ENCODE measurements around the gene RBMS1. TPM values are rescaled to one million over a fixed set of nuclear protein-coding genes. Genes with fewer than 3 reads are reported as not detected.

RBMS1 gene
- total RNA-seq, 2 donors from 2014 or later, result 109 to 125 TPM

DNA sequence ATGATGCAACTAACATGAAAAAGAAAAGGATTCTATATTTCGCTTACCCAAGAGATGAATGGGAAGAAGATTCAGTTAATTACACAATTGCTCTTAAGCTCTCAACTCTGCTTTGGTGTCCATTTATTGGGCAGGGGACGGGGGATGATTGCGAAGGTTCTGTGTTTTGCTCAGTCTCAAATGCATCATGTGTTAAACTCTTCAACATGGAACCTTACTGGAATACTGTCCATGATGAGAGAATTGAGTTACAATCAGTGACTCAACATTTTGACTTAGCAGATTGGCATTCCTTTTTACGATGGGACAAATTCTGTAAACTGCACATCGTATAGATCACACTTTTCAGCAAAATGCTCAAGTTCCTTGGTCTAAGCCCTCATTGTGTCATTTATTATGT, 135.6 kb downstream of the RBMS1 start:
- intact Hi-C loops (cut with DNase I), result no loop called here
- DNase-seq (ENCODE audit: low spot score), result no peak

DNA sequence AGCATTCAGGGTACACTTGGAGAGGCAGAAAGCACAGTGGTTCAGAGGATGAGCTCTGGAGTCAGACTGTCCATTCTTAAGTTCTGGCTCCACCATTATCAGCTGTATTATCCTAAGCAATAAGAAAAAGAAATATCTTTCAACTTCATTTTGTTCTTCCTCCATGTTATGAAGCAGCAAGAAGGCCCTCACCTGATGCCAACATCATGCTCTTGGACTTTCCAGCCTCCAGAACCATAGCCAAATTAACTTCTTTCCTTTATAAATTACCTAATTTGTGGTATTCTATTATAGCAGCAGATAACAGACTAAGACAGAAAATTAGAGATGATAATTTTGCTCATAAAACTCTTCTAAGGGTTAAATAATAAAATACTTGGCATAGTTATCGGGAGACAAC, 137.1 kb downstream of the RBMS1 start:
- DNase-seq (ENCODE audit: low spot score), result no peak
- intact Hi-C loops (cut with DNase I), result no loop called here

DNA sequence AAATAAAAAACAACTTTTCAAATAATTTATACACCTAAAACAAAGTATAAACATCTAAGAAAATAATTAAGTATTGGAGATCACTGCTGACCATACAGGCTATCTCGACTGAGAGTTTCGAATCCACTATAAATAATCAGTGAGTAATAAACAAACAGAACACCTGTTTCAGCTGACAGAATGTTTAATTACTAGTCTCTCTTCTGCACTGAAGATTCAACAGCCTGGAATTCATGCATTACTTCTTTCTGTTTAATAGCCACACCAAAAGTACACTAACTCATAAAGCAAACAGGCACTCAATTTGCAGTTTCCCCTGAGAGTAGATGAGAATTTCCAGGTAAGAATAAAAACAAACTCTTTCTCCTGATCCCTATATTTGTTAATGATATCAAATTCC, 138.5 kb downstream of the RBMS1 start:
- DNase-seq (ENCODE audit: low spot score), result no peak
- intact Hi-C loops (cut with DNase I), result no loop called here

DNA sequence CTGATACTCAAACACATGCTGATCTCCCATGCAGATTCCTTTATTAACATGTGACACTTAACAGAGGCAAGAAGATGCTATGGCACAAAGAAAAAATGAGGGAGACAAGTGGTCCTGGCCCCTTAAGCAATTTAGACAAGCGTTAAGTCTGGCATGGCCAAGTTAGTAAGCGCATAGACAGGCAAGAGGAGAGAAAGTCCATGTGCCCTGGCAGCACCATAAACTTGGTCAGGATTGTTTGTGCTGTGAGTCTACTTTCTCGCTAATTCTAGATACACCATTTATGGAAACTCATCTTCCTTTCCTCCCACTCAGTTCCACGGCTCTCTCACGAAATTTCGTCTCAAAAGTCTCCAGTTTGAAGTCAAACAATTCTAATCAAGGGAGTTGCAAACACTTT, 138.9 kb downstream of the RBMS1 start:
- intact Hi-C loops (cut with DNase I), result no loop called here

GRCh38 chr2:160353813-160354212, 139.8 kb downstream of the RBMS1 start:
- DNase-seq (ENCODE audit: low spot score), result no peak
- intact Hi-C loops (cut with DNase I), result no loop called here

More for the DNA sequence above, 138.9 kb downstream of the RBMS1 start:
- DNase-seq (ENCODE audit: low spot score), result no peak

- intact Hi-C loops (cut with DNase I), result no loop called here
- DNase-seq (ENCODE audit: low spot score), result no peak
Measured at GRCh38 chr2:160353166-160353565, 140.4 kb downstream of the RBMS1 start.

- intact Hi-C loops (cut with DNase I), result no loop called here
- DNase-seq (ENCODE audit: low spot score), result no peak
Measured at GRCh38 chr2:160352500-160352899, 141.1 kb downstream of the RBMS1 start.

- intact Hi-C loops (cut with DNase I), result no loop called here
- DNase-seq (ENCODE audit: low spot score), result no peak
Measured at GRCh38 chr2:160351956-160352355, 141.7 kb downstream of the RBMS1 start.

DNA sequence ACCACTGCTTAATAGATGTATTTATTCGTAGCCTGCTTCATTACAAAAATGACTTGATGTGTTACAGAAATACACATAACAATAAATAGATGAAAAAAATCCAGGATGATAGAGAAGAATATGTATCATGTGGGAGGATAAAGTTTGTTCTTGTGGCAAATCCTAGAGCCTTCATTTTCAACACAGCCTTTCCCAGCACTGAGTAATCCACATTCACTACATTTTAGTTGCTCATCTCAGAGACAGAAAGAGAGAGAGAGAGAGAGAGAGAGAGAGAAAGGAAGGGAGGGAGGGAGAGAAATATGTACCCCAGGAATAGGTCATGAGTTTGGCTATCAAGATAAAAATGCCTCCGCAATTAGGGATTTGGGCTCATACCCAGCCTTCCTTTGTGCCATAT, 144.3 kb downstream of the RBMS1 start:
- no peak for DNase-seq (ENCODE audit: low spot score)
- intact Hi-C loops (cut with DNase I), result no loop called here

DNA sequence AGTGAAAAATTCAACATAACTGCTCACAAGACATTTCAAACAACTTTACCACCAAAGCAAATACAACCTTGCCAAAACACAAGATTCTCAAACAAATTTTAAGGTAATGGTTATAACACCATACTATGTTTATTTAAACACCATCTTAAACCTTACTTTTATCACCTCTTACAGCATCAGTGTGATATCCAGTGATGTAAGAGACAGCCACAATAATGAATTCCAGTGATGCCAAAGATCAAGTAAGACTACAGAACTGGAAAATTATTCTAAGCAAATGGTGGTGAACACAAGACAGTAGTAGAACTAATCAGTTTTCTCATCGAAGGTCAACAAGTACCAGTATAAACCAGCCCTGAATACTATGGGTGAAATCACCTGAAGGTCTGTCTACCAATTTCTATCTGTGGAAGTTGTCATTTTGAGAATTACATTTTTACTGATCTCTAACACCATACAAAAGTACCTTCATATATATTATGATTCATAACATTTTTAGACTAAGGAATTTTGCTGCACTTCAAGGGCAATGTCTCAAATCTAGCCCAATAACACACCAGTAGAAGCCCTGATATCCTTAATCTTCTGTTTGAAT, 146.2 kb downstream of the RBMS1 start:
- DNase-seq (ENCODE audit: low spot score), result no peak
- intact Hi-C loops (cut with DNase I), result no loop called here

GRCh38 chr2:160345071-160345764, 148.4 kb downstream of the RBMS1 start:
- DNase-seq (ENCODE audit: low spot score), result no peak
- intact Hi-C loops (cut with DNase I), result no loop called here

GRCh38 chr2:160343404-160343803, 150.2 kb downstream of the RBMS1 start:
- no peak for DNase-seq (ENCODE audit: low spot score)
- intact Hi-C loops (cut with DNase I), result no loop called here

- no peak for DNase-seq (ENCODE audit: low spot score)
- intact Hi-C loops (cut with DNase I), result loop anchor here in 1 of 2 donors (10.0 kb wide), 1 partner anchor 135 kb away; no protein-coding TSS in a partner anchor
Measured at GRCh38 chr2:160339726-160340125, 153.9 kb downstream of the RBMS1 start.

DNA sequence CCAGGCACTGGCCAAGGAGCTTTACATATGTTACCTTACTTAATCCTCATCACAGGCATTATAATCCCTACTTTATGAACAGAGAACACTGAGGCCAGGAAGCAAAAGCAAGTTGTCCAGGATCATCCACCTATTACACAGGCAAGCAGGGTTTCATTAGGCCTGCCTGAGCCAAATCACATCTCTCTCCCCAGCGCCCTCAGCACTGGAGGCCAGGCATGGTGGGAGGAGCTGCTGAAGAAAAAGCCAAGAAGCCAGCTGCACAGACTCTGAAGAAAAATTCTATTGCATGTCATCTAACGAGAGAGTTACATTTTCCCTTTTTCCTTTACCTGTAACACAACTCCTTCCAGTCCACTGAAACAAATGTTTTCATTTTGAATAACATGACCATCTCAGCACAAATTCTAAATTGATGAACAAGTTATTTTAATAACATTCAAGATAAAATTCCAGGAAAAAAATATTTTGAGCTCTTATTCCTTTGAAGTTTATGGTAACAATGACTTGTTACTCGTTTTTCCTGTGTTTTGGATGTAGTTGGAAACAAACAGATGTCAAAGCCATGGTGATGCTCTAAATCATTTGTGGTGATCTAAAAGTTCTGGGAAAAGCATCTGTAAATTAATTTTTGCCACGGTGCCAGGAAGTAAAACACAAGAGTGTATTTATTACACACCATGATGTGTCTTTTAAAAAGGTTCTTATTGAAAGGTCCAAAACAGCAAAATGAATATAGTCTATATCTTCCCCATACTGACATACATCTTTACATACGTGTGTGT, 154.5 kb downstream of the RBMS1 start:
- DNase-seq (ENCODE audit: low spot score), result no peak
- intact Hi-C loops (cut with DNase I), result loop anchor here in 1 of 2 donors (10.0 kb wide), 1 partner anchor 136 kb away; no protein-coding TSS in a partner anchor

- intact Hi-C loops (cut with DNase I), result loop anchor here in 1 of 2 donors (10.0 kb wide), 1 partner anchor 137 kb away; no protein-coding TSS in a partner anchor
- DNase-seq (ENCODE audit: low spot score), result no peak
Measured at GRCh38 chr2:160337728-160338127, 155.9 kb downstream of the RBMS1 start.

- no peak for DNase-seq (ENCODE audit: low spot score)
- intact Hi-C loops (cut with DNase I), result loop anchor here in 1 of 2 donors (10.0 kb wide), 1 partner anchor 138 kb away; no protein-coding TSS in a partner anchor
Measured at GRCh38 chr2:160336635-160337034, 157.0 kb downstream of the RBMS1 start.

- intact Hi-C loops (cut with DNase I), result loop anchor here in 1 of 2 donors (10.0 kb wide), 1 partner anchor 139 kb away; no protein-coding TSS in a partner anchor
- DNase-seq (ENCODE audit: low spot score), result no peak
Measured at GRCh38 chr2:160336105-160336504, 157.5 kb downstream of the RBMS1 start.

GRCh38 chr2:160335441-160335840, 158.2 kb downstream of the RBMS1 start:
- DNase-seq (ENCODE audit: low spot score), result no peak
- intact Hi-C loops (cut with DNase I), result loop anchor here in 1 of 2 donors (10.0 kb wide), 1 partner anchor 139 kb away; no protein-coding TSS in a partner anchor

DNA sequence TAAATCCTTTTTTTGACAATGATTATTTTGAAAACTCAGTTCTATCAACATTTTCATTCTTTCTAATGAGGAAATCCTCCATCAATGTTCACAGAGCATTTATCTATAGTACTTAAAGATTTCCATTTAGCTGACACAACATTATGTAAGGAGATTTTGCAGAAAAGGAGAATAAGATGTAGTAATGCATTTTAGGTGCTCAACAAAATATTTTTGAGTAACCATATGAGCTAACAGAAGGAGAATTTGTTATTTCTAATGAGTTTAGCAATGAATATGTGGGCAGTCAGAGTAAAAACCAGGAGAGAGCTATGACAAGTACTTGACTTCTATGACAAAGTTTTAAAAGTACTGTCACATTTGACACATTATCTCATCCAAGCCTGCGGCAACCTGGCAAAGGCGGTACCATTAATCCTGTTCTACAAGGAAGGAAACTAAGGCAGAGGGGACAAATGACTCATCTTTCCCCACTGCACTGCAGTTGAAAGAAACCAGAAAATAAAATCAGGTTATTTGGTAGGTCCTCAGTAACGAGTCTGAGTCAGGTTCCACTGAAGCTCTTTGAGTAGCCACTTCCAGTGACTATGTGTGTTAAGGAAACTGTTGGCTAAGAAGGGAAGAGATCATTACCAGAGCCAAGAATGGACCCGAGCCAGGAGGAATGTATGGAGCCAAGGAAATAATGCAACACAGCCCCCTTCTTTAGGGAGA, 159.4 kb downstream of the RBMS1 start:
- intact Hi-C loops (cut with DNase I), result loop anchor here in 1 of 2 donors (10.0 kb wide), 1 partner anchor 141 kb away; no protein-coding TSS in a partner anchor
- no peak for DNase-seq (ENCODE audit: low spot score)

Data from posterior vena cava (tissue), 2 donors.